ENCODE data around the gene VANGL2. TPM values are rescaled to one million over a fixed set of nuclear protein-coding genes. Genes with fewer than 3 reads are reported as not detected.

VANGL2 gene
- polyA plus RNA-seq, 2 of the 4 experiments (the other 2 are of a cell fraction), result 3.9 to 4.1 TPM

DNA sequence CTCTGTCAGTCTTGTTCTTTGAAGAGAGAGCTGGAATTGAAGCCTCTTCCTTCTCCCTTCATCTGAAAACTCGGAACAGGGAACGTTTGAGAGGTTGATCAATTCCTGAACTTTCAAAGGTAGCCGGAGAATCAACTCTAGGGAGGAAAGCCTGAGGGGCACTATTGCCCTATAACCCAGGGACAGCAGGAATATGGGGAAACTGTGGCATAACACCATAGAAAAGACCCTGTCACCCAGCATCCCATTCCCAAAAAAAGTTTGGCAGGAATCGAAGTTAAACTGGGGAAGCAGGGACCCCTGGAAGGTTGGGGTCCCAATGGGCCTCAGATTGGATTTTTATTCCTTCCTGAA lies 38.6 kb upstream of the VANGL2 start (continued):
- TF ChIP-seq EHF (CRISPR knock-in tag; IDR thresholded peaks at IDR 0.05) (no peak), CHD4 (IDR thresholded peaks at IDR 0.05; ENCODE audit: borderline replicate concordance) (no peak)

DNA sequence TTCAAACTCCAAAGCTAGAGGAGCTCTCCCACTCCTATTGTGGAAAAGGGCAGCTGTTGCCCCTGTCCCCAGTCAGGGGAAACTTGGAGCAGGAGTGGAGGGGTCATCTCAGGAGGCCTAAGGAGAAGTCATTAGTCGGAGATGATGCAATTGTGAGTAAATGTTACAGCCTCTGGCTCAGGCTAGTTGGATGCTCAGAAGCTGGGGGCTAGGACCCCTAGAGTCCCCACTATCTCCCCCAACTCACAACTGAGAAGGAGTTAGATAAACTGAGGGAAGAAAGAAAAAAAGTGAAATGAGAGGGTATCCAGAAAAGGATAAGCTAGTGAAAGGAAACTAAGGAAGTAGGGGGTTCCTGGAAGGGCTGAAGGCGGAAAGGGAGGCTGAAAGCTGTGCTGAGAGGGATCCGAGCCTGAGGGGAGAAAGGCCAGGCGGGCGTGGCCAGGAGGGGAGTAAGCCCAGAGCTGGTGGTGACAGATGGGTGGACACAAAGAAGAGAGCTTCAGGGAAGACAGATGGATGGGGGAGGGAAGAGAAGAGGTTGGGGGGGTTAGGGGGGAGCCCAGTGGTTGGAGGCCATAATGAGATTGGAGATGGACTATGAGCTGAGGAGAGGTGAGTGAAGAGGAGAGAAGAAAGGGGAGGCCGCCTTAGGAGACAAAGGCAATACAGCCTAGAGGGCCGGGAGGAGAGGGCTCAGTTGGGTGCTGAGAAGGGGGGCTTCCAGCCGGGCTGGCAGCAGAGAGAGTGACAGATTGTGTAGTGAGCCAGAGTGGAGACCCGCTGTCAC lies 38.0 kb upstream of the VANGL2 start:
- WGBS (ENCODE audit: missing lambda C conversion rate), result 88% methylated on average over 9 of the region's 9 CpGs
- no peaks in the 10 kb centered on the region for H3K9me3 ChIP-seq
- H3K27ac ChIP-seq, result peak overlapping the region; percentile 42 to 65
- TF ChIP-seq EHF (CRISPR knock-in tag; IDR thresholded peaks at IDR 0.05) (no peak), FOSL2 (IDR thresholded peaks at IDR 0.05) (no peak), FOSL2 (CRISPR knock-in tag; IDR thresholded peaks at IDR 0.05) (no peak), POLR2A (IDR thresholded peaks at IDR 0.05; ENCODE audit: low read length) (no peak), GATA3 (IDR thresholded peaks at IDR 0.05; ENCODE audit: borderline replicate concordance) (no peak)
- TF ChIP-seq, protein P1, sequence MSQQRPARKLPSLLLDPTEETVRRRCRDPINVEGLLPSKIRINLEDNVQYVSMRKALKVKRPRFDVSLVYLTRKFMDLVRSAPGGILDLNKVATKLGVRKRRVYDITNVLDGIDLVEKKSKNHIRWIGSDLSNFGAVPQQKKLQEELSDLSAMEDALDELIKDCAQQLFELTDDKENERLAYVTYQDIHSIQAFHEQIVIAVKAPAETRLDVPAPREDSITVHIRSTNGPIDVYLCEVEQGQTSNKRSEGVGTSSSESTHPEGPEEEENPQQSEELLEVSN (IDR thresholded peaks at IDR 0.05; ENCODE audit: borderline replicate concordance, low read depth), result no peak
- TF ChIP-seq, protein P2, sequence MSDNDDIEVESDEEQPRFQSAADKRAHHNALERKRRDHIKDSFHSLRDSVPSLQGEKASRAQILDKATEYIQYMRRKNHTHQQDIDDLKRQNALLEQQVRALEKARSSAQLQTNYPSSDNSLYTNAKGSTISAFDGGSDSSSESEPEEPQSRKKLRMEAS (IDR thresholded peaks at IDR 0.05), result no peak
- ATAC-seq (no peak), DNase-seq (ENCODE audit: low read depth in 1 of 2, low spot score in 1 of 2) (no peak), FAIRE-seq (no peak)
- ChIA-PET POLR2A (interaction anchor here (0.6 kb wide), 1 partner anchor 16 kb away, joined by 4 read pairs; no protein-coding TSS in a partner anchor), CTCF (interaction anchor here (0.6 to 7.8 kb wide), 7 partner anchors 7 to 232 kb away, joined by 3 to 76 read pairs (median 4); no protein-coding TSS in a partner anchor)
- H3K4me2 ChIP-seq, result no peak overlapping the region
- H3K4me3 ChIP-seq, result no peak overlapping the region
- H3K4me1 ChIP-seq, result peaks cover 10% of the 10 kb centered on the region; the same call in 2 of the 3 replicates

DNA sequence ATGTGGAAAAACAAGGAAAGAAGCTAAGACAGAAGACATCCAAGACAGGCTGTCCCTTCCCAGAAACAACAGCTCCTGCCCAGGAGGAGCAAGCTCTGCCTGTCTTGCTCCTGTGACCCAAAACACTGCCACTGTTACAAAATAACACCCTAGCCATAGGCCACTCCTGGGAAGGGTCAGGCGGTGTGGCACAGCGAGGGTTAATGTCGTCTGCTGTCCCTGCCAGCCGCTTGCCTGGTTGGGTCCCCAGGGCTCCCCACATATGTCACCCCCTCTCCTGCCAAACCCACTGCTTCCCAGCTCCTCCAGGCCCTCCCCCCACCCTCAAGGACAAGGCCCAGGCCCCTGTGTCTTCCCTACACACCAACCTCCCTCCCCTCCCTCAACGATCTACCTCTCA lies 37.4 kb upstream of the VANGL2 start:
- H3K4me3 ChIP-seq, result no peak overlapping the region
- POLR2A ChIA-PET, result no interaction called here
- TF ChIP-seq GATA3 (IDR thresholded peaks at IDR 0.05; ENCODE audit: borderline replicate concordance) (no peak), MAFK (IDR thresholded peaks at IDR 0.05; ENCODE audit: partially characterized antibody) (no peak), RCOR1 (IDR thresholded peaks at IDR 0.05; ENCODE audit: low read depth, low read length) (no peak), TFCP2L1 (CRISPR knock-in tag; IDR thresholded peaks at IDR 0.05) (no peak), ESRRA (IDR thresholded peaks at IDR 0.05; ENCODE audit: borderline replicate concordance, low read length) (no peak), RNF2 (IDR thresholded peaks at IDR 0.05; ENCODE audit: borderline replicate concordance, low read depth) (no peak), ZSCAN20 (CRISPR knock-in tag; IDR thresholded peaks at IDR 0.05) (no peak), ZFP36 (IDR thresholded peaks at IDR 0.05; ENCODE audit: borderline replicate concordance, partially characterized antibody) (no peak)
- H3K4me1 ChIP-seq, result peaks cover 10% of the 10 kb centered on the region; the same call in 2 of the 3 replicates
- DNase-seq (ENCODE audit: low read depth in 1 of 2, low spot score in 1 of 2) (no peak), FAIRE-seq (no peak), ATAC-seq (no peak)
- peak overlapping the region in 1 of 2 experiments; percentile 65; a peak in 4 of 6 replicates for H3K27ac ChIP-seq
- no peak overlapping the region for H3K4me2 ChIP-seq
- CTCF ChIA-PET, result interaction anchor here (0.9 to 7.8 kb wide), 8 partner anchors 8 to 109 kb away, joined by 3 to 76 read pairs (median 4); no protein-coding TSS in a partner anchor
- 73% methylated on average over 5 of the region's 5 CpGs for WGBS (ENCODE audit: missing lambda C conversion rate)
- no peaks in the 10 kb centered on the region for H3K9me3 ChIP-seq

DNA sequence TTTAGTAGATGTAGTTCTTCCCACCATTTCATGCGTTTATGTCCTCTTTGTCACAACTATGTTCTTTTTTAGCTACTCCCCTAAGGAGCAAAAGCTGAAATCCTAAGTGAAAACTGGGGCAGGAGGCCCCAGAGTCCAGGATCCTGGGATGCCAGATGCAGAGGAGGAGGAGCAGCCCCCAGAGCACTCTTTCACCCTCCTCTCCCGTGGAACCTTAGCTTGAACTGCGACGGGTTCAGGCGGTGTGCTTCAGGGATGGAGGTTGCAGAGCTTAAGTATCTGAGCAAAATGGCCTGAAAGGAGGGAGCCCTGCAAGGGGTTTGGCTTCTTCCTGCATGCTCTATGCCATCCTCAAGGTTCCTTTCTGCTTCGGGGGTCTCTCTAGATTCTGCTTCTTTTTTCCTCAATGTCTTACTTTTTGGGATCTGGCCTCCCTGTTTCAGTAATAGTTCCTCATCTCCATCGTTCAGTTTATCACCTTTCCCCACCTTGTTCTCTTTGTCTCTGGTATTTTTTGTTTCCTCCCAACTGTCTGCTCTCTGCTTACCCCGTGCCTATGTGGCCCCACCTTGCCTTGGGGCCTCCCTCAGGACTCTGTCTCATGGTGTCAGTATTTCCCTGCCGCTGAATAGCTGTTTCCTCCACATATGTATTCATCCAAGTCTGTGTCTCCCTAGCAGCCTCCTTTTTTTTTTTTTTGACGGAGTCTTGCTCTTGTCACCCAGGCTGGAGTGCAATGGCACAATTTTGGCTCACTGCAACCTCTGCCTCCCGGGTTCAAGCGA lies 36.2 kb upstream of the VANGL2 start:
- POLR2A ChIA-PET, result no interaction called here
- 69% methylated on average over 12 of the region's 12 CpGs for WGBS (ENCODE audit: missing lambda C conversion rate)
- no peak for TF ChIP-seq FOXS1 (CRISPR knock-in tag; IDR thresholded peaks at IDR 0.05)
- TF ChIP-seq, protein P3, sequence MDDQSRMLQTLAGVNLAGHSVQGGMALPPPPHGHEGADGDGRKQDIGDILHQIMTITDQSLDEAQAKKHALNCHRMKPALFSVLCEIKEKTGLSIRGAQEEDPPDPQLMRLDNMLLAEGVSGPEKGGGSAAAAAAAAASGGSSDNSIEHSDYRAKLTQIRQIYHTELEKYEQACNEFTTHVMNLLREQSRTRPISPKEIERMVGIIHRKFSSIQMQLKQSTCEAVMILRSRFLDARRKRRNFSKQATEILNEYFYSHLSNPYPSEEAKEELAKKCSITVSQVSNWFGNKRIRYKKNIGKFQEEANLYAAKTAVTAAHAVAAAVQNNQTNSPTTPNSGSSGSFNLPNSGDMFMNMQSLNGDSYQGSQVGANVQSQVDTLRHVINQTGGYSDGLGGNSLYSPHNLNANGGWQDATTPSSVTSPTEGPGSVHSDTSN (IDR thresholded peaks at IDR 0.05), result no peak
- no peak for TF ChIP-seq TFCP2L1 (CRISPR knock-in tag; IDR thresholded peaks at IDR 0.05)
- no peak for TF ChIP-seq RCOR1 (IDR thresholded peaks at IDR 0.05; ENCODE audit: low read depth, low read length)
- TF ChIP-seq, protein P4, sequence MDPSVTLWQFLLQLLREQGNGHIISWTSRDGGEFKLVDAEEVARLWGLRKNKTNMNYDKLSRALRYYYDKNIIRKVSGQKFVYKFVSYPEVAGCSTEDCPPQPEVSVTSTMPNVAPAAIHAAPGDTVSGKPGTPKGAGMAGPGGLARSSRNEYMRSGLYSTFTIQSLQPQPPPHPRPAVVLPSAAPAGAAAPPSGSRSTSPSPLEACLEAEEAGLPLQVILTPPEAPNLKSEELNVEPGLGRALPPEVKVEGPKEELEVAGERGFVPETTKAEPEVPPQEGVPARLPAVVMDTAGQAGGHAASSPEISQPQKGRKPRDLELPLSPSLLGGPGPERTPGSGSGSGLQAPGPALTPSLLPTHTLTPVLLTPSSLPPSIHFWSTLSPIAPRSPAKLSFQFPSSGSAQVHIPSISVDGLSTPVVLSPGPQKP (IDR thresholded peaks at IDR 0.05; ENCODE audit: low read depth, low read length), result no peak
- no peak for TF ChIP-seq HOXA7 (CRISPR knock-in tag; IDR thresholded peaks at IDR 0.05)
- TF ChIP-seq, protein P5, sequence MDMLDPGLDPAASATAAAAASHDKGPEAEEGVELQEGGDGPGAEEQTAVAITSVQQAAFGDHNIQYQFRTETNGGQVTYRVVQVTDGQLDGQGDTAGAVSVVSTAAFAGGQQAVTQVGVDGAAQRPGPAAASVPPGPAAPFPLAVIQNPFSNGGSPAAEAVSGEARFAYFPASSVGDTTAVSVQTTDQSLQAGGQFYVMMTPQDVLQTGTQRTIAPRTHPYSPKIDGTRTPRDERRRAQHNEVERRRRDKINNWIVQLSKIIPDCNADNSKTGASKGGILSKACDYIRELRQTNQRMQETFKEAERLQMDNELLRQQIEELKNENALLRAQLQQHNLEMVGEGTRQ (IDR thresholded peaks at IDR 0.05), result no peak
- TF ChIP-seq RARB (CRISPR knock-in tag; IDR thresholded peaks at IDR 0.05), result no peak
- no peak for TF ChIP-seq ZC3H11A (IDR thresholded peaks at IDR 0.05)
- TF ChIP-seq BHLHE40 (IDR thresholded peaks at IDR 0.05; ENCODE audit: low read depth, low read length), result no peak
- no peak for TF ChIP-seq JUNB (IDR thresholded peaks at IDR 0.05)
- Histone ChIP-seq H3K9me3 (no peaks in the 10 kb centered on the region), H3K4me1 (peaks cover 10% of the 10 kb centered on the region; the same call in 2 of the 3 replicates), H3K4me2 (no peak overlapping the region), H3K4me3 (no peak overlapping the region), H3K27ac (no peak overlapping the region)
- FAIRE-seq (no peak), DNase-seq (ENCODE audit: low read depth in 1 of 2, low spot score in 1 of 2) (no peak), ATAC-seq (no peak)
- CTCF ChIA-PET, result interaction anchor here (0.8 to 7.8 kb wide), 6 partner anchors 9 to 110 kb away, joined by 3 to 76 read pairs (median 5); no protein-coding TSS in a partner anchor

All from A549 (cell line).